CD14-positive monocyte (primary cell): ENCODE measurements around the gene TRIM31. TPM values are rescaled to one million over a fixed set of nuclear protein-coding genes. Genes with fewer than 3 reads are reported as not detected.

ENCODE experiments used
- DNase-seq, 3 donors: peaks; one replicate each; pipeline ENCODE4 v3.0.0-alpha.2; 2011 to 2022
- H2AFZ ChIP-seq: 2 replicates; pipeline ENCODE4 v1.6.0; 2012; ENCODE audit warnings: mild to moderate bottlenecking, low read depth, low read length, inconsistent platforms; ENCODE audit not compliant: insufficient read depth, poor library complexity, severe bottlenecking
- H3K27ac ChIP-seq, 2 donors: 1 replicate in 1 of 2; 2 replicates in 1 of 2; pipeline ENCODE4 v1.5.1; 2012 to 2013; ENCODE audit warnings: low read length in 2 of 2, control low read depth in 1 of 2, inconsistent platforms in 1 of 2, low read depth in 1 of 2, mild to moderate bottlenecking in 1 of 2
- H3K27me3 ChIP-seq, 2 donors: one replicate each; pipeline versions ENCODE4 v1.6.0 to v1.6.1; 2011 to 2013; ENCODE audit warnings: low read length in 2 of 2; ENCODE audit not compliant: control insufficient read depth in 2 of 2, insufficient read depth in 2 of 2
- H3K36me3 ChIP-seq, 2 donors: replicated peaks in 1 of 2; 1 replicate in 1 of 2; 2 replicates in 1 of 2; pipeline versions ENCODE4 v1.5.1 to v1.6.1; 2012 to 2013; ENCODE audit warnings: low read length in 2 of 2, control low read depth in 1 of 2, inconsistent platforms in 1 of 2, mild to moderate bottlenecking in 1 of 2; ENCODE audit not compliant: insufficient read depth in 2 of 2, control insufficient read depth in 1 of 2
- H3K4me1 ChIP-seq, 2 donors: 1 replicate in 1 of 2; 2 replicates in 1 of 2; pipeline versions ENCODE4 v1.5.1 to v1.6.1; 2012 to 2013; ENCODE audit warnings: low read length in 2 of 2, control low read depth in 1 of 2, inconsistent platforms in 1 of 2, mild to moderate bottlenecking in 1 of 2, moderate library complexity in 1 of 2; ENCODE audit not compliant: insufficient read depth in 2 of 2, control insufficient read depth in 1 of 2
- H3K4me2 ChIP-seq: replicated peaks from 2 replicates; pipeline ENCODE3; 2012; ENCODE audit warnings: low read length, moderate library complexity, mild to moderate bottlenecking; ENCODE audit not compliant: poor library complexity, severe bottlenecking; ENCODE audit errors: extremely low read depth
- H3K4me3 ChIP-seq, 3 experiments: fragments of 200-600 bp in 1 of 3; sonication (generic) in 1 of 3; replicated peaks in 1 of 3; 1 replicate in 2 of 3; 2 replicates in 1 of 3; pipeline ENCODE4 v1.5.1; 2011 to 2013; ENCODE audit warnings: low read length in 3 of 3, mild to moderate bottlenecking in 3 of 3, control low read depth in 2 of 3, low read depth in 2 of 3, inconsistent platforms in 1 of 3, moderate library complexity in 1 of 3
- H3K79me2 ChIP-seq: 2 replicates; pipeline ENCODE4 v1.6.0; 2012; ENCODE audit warnings: mild to moderate bottlenecking, control low read depth, inconsistent platforms, low read length, moderate library complexity; ENCODE audit not compliant: insufficient read depth
- H3K9ac ChIP-seq: 2 replicates; pipeline ENCODE4 v1.6.0; 2017; ENCODE audit warnings: low read length, mild to moderate bottlenecking; ENCODE audit not compliant: insufficient read depth, poor library complexity, severe bottlenecking
- H3K9me3 ChIP-seq, 2 donors: replicated peaks in 1 of 2; 1 replicate in 1 of 2; 2 replicates in 1 of 2; pipeline versions ENCODE4 v1.5.1 to v1.6.1; 2012 to 2013; ENCODE audit warnings: low read length in 2 of 2, control low read depth in 1 of 2; ENCODE audit not compliant: control insufficient read depth in 1 of 2, insufficient read depth in 1 of 2
- H4K20me1 ChIP-seq: 2 replicates; pipeline ENCODE4 v1.6.0; 2012; ENCODE audit warnings: mild to moderate bottlenecking, low read length, control low read depth, moderate library complexity; ENCODE audit not compliant: insufficient read depth
- H3K27ac Mint-ChIP-seq, 7 donors: one replicate each; pipeline ENCODE4 v1.8.0; 2020; ENCODE audit warnings: mild to moderate bottlenecking in 7 of 7, mixed read lengths in 7 of 7, moderate library complexity in 6 of 7, inconsistent platforms in 2 of 7
- H3K27me3 Mint-ChIP-seq, 3 donors: one replicate each; pipeline ENCODE4 v1.8.0; 2021 to 2022; ENCODE audit warnings: low read depth in 3 of 3, mild to moderate bottlenecking in 3 of 3, mixed read lengths in 3 of 3, moderate library complexity in 3 of 3, inconsistent platforms in 1 of 3
- H3K36me3 Mint-ChIP-seq, 2 donors: one replicate each; pipeline ENCODE4 v1.8.0; 2020; ENCODE audit warnings: mixed read lengths in 2 of 2, inconsistent platforms in 1 of 2, mild to moderate bottlenecking in 1 of 2
- H3K4me1 Mint-ChIP-seq: one replicate; pipeline ENCODE4 v1.8.0; 2020; ENCODE audit warnings: mild to moderate bottlenecking, mixed read lengths
- H3K4me3 Mint-ChIP-seq, 2 donors: one replicate each; pipeline ENCODE4 v1.8.0; 2020; ENCODE audit warnings: mild to moderate bottlenecking in 2 of 2, mixed read lengths in 2 of 2, moderate library complexity in 1 of 2
- H3K9me3 Mint-ChIP-seq, 7 donors: one replicate each; pipeline ENCODE4 v1.8.0; 2020 to 2022; ENCODE audit warnings: mixed read lengths in 7 of 7, mild to moderate bottlenecking in 6 of 7, moderate library complexity in 6 of 7, inconsistent platforms in 2 of 7
- WGBS: methylation state at CpG from one replicate; pipeline ENCODE4 v1.1.5; 2013; ENCODE audit warnings: missing lambda C conversion rate; ENCODE audit not compliant: insufficient coverage; 5-methylcytosine and 5-hydroxymethylcytosine counted together
- intact Hi-C, 2 donors: fragments of 100-400 bp; cut with micrococcal nuclease; formaldehyde crosslinking; loops; one replicate each; pipeline versions ENCODE4 v1.15.0 to v1.15.1; 2023
- polyA plus RNA-seq, 3 donors: library from polyadenylated mRNA; depleted of rRNA in 1 of 3; unstranded in 2 of 3; stranded (reverse) in 1 of 3; fragments of 300-500 nt in 2 of 3; fragments of >200 nt in 1 of 3; fragmentation: Illumina TruSeq in 2 of 3; gene quantifications; 1 replicate in 2 of 3; 2 replicates in 1 of 3; pipeline ENCODE4 v1.2.3, GENCODE V29; 2012 to 2021
- TF ChIP-seq, protein P1 (sequence below): fragments of 200-600 bp; IDR thresholded peaks from one replicate; pipeline ENCODE4 v1.8.0; 2022; ENCODE audit warnings: antibody characterized with exemption, mild to moderate bottlenecking

Gene TRIM31
- polyA plus RNA-seq, 3 donors, result not detected

DNA sequence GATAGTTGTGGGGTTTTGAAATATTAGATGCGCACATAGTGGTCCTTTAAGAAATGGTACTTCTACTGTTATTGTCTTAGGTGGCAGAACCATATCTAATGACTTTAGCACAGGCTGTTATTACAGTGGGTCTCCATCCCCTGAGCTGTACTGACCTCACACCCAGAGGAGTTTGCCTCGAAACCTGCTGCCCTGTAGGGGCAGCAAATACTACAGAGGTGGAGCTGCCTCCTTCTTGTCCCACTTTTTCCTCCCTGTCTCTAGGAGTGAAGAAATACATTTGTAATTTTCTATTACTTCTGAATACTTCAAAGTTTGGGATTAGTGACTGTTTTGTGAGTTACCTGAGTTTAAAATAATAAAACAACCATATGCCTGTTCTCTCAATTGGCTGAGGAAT is 8.2 kb downstream of the TRIM31 start:
- no peak overlapping the region for H3K4me3 ChIP-seq
- no peak overlapping the region for H3K4me3 Mint-ChIP-seq

DNA sequence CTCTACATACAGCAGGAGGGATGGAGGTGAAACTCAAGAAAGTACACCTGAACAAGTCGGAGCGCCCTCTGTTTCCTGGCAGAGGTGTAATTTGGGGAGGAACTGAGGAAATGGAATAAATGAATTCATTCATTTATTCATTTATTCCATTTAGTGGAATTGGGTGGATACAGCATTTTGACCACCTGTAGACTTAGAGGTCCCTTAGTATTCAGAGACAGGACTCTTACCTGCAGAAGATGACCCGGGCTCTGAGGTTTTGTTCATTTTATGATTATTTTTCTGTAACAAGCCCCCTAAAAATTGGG is 9.1 kb downstream of the TRIM31 start:
- Histone ChIP-seq H3K36me3 (no peaks in the 10 kb centered on the region), H3K79me2 (no peaks in the 10 kb centered on the region), H3K4me1 (peaks cover 34 to 38% of the 10 kb centered on the region in 2 donors), H3K4me3 (peak overlapping the region in 1 of 3 experiments; percentile 77), H3K27ac (no peak overlapping the region), H3K4me2 (peak overlapping the region; percentile 83), H3K27me3 (peaks cover 43 to 63% of the 10 kb centered on the region in 2 donors), H2AFZ (peak overlapping the region; percentile 93), H3K9ac (no peak overlapping the region), H4K20me1 (no peaks in the 10 kb centered on the region), H3K9me3 (peaks cover 0 to 7% of the 10 kb centered on the region in 2 donors)
- TF ChIP-seq, protein P1, sequence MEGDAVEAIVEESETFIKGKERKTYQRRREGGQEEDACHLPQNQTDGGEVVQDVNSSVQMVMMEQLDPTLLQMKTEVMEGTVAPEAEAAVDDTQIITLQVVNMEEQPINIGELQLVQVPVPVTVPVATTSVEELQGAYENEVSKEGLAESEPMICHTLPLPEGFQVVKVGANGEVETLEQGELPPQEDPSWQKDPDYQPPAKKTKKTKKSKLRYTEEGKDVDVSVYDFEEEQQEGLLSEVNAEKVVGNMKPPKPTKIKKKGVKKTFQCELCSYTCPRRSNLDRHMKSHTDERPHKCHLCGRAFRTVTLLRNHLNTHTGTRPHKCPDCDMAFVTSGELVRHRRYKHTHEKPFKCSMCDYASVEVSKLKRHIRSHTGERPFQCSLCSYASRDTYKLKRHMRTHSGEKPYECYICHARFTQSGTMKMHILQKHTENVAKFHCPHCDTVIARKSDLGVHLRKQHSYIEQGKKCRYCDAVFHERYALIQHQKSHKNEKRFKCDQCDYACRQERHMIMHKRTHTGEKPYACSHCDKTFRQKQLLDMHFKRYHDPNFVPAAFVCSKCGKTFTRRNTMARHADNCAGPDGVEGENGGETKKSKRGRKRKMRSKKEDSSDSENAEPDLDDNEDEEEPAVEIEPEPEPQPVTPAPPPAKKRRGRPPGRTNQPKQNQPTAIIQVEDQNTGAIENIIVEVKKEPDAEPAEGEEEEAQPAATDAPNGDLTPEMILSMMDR, result no peak
- Mint-ChIP-seq H3K4me1 (peaks cover 48% of the 10 kb centered on the region), H3K4me3 (peak overlapping the region; percentile 81 to 97), H3K27me3 (peaks cover 56 to 76% (median 63%) of the 10 kb centered on the region in 3 donors), H3K36me3 (peaks cover 12 to 14% of the 10 kb centered on the region in 2 donors), H3K9me3 (peaks cover 0 to 28% (median 15%) of the 10 kb centered on the region in 7 donors), H3K27ac (peak overlapping the region in 1 of 7 donors; percentile 47)
- WGBS, result no CpG with 5 or more reads among the region's 3 CpGs
- intact Hi-C loops, result loop anchor here (2.0 to 5.0 kb wide), 4 partner anchors 25 to 293 kb away; partner anchors contain the start of gene PPP1R11 (in 1 of the 2)
- DNase-seq, result no peak

More for the DNA sequence above, 8.2 kb downstream of the TRIM31 start:
- Histone ChIP-seq H2AFZ (no peak overlapping the region), H3K27me3 (peaks cover 39 to 59% of the 10 kb centered on the region in 2 donors), H3K9me3 (peaks cover 0 to 7% of the 10 kb centered on the region in 2 donors), H3K4me2 (no peak overlapping the region), H3K4me1 (peaks cover 34 to 38% of the 10 kb centered on the region in 2 donors), H3K36me3 (no peaks in the 10 kb centered on the region), H3K27ac (no peak overlapping the region), H3K9ac (no peak overlapping the region), H4K20me1 (no peaks in the 10 kb centered on the region), H3K79me2 (no peaks in the 10 kb centered on the region)
- WGBS, result no CpG with 5 or more reads among the region's 2 CpGs
- TF ChIP-seq, protein P1, result no peak
- Mint-ChIP-seq H3K27me3 (peaks cover 52 to 74% (median 58%) of the 10 kb centered on the region in 3 donors), H3K9me3 (peaks cover 0 to 22% (median 14%) of the 10 kb centered on the region in 7 donors), H3K36me3 (peaks cover 12 to 14% of the 10 kb centered on the region in 2 donors), H3K4me1 (peaks cover 48% of the 10 kb centered on the region), H3K27ac (no peak overlapping the region)
- no peak for DNase-seq
- intact Hi-C loops, result loop anchor here in 1 of 2 donors (5.0 kb wide), 2 partner anchors 37 to 293 kb away; partner anchors contain the start of gene PPP1R11
